Renal cortical epithelial cell (primary cell): ENCODE measurements around the gene PTPN1. TPM values are rescaled to one million over a fixed set of nuclear protein-coding genes. Genes with fewer than 3 reads are reported as not detected.
"Not testable (repeated sequence)": the region's sequence is repeated elsewhere in the genome, so short reads cannot be mapped to it uniquely, and the experiment has no call there.

Source experiments
- DNase-seq: peaks from one replicate; pipeline ENCODE4 v3.0.0-alpha.2; 2011; ENCODE audit warnings: low read depth
- total RNA-seq: library from RNA; depleted of rRNA; stranded (reverse); fragments of >200 nt; gene quantifications from 2 replicates; pipeline ENCODE4 v1.2.3, GENCODE V29; 2014

The PTPN1 gene
- total RNA-seq, 1 donor from 2014 or later, result 89.1 TPM

GRCh38 chr20:50608750-50609104 is 98.5 kb downstream of the PTPN1 start:
- no peak for DNase-seq

- no peak for DNase-seq
Measured at GRCh38 chr20:50609438-50609989, 99.3 kb downstream of the PTPN1 start.

GRCh38 chr20:50610212-50610718 is 100.1 kb downstream of the PTPN1 start:
- DNase-seq, result no peak

- no peak for DNase-seq
Measured at GRCh38 chr20:50611128-50611810, 101.1 kb downstream of the PTPN1 start.

GRCh38 chr20:50613438-50614169 is 103.4 kb downstream of the PTPN1 start:
- DNase-seq, result no peak

- no peak for DNase-seq
Measured at GRCh38 chr20:50615407-50615806, 105.2 kb downstream of the PTPN1 start.

GRCh38 chr20:50617022-50617421 is 106.8 kb downstream of the PTPN1 start:
- no peak for DNase-seq

- DNase-seq, result no peak
Measured at GRCh38 chr20:50618537-50618936, 108.4 kb downstream of the PTPN1 start.

- DNase-seq, result not testable (repeated sequence)
Measured at GRCh38 chr20:50620459-50620858, 110.3 kb downstream of the PTPN1 start.

- no peak for DNase-seq
Measured at GRCh38 chr20:50621068-50621665, 111.0 kb downstream of the PTPN1 start.

- peak; percentile 71 for DNase-seq
Measured at GRCh38 chr20:50624351-50625016, 114.3 kb downstream of the PTPN1 start.

GRCh38 chr20:50625986-50626677 is 115.9 kb downstream of the PTPN1 start:
- DNase-seq, result no peak

GRCh38 chr20:50627747-50628146 is 117.6 kb downstream of the PTPN1 start:
- DNase-seq, result no peak

- no peak for DNase-seq
Measured at GRCh38 chr20:50628332-50628731, 118.1 kb downstream of the PTPN1 start.

- no peak for DNase-seq
Measured at GRCh38 chr20:50628853-50629669, 118.9 kb downstream of the PTPN1 start.

- DNase-seq, result no peak
Measured at GRCh38 chr20:50629670-50630045, 119.5 kb downstream of the PTPN1 start.

GRCh38 chr20:50630578-50631263 is 120.5 kb downstream of the PTPN1 start:
- no peak for DNase-seq

- DNase-seq, result no peak
Measured at GRCh38 chr20:50632236-50632635, 122.1 kb downstream of the PTPN1 start.

- DNase-seq, result no peak
Measured at GRCh38 chr20:50632701-50633100, 122.5 kb downstream of the PTPN1 start.

- DNase-seq, result no peak
Measured at GRCh38 chr20:50633361-50633760, 123.2 kb downstream of the PTPN1 start.
